Testis (tissue), 3 donors: ENCODE results near the gene PTPRS. TPM values are rescaled to one million over a fixed set of nuclear protein-coding genes. Genes with fewer than 3 reads are reported as not detected.

Experiments used
- DNase-seq: peaks from one replicate; pipeline ENCODE4 v3.0.0-alpha.2; 2019
- H3K27ac ChIP-seq, 2 donors: fragments of 200-600 bp; sonication (generic); one replicate each; pipeline ENCODE4 v1.5.1; 2019
- H3K27me3 ChIP-seq: fragments of 200-600 bp; sonication (generic); one replicate; pipeline ENCODE4 v1.5.1; 2019
- H3K36me3 ChIP-seq: fragments of 200-600 bp; sonication (generic); one replicate; pipeline ENCODE4 v1.5.1; 2017; ENCODE audit warnings: low read depth; ENCODE audit errors: missing control alignments
- H3K4me1 ChIP-seq: fragments of 200-600 bp; sonication (generic); one replicate; pipeline ENCODE4 v1.5.1; 2019
- H3K4me3 ChIP-seq, 2 donors: fragments of 200-600 bp; sonication (generic); one replicate each; pipeline ENCODE4 v1.5.1; 2017 to 2019
- H3K9me3 ChIP-seq: fragments of 200-600 bp; sonication (generic); one replicate; pipeline ENCODE4 v1.5.1; 2017
- POLR2A ChIP-seq: fragments of 450-650 bp; IDR thresholded peaks from one replicate; pipeline ENCODE4 v1.6.1; 2017; ENCODE audit warnings: antibody characterized with exemption, mild to moderate bottlenecking, moderate library complexity
- whole genome bisulfite sequencing, 2 donors: methylation state at CpG; one replicate each; pipeline ENCODE4 v1.1.5; 2018; 5-methylcytosine and 5-hydroxymethylcytosine counted together
- intact Hi-C: fragments of 100-400 bp; cut with DNase I; formaldehyde crosslinking; loops from one replicate; pipeline ENCODE4 v1.15.1; 2023; ENCODE audit warnings: low total_unique reads
- polyA plus RNA-seq: library from polyadenylated mRNA; stranded (reverse); fragments of 350-450 nt; fragmentation: Illumina TruSeq; extraction: RNeasy Lipid Tissue Mini Kit (QIAGEN cat#74804); gene quantifications from one replicate; pipeline ENCODE4 v1.2.3, GENCODE V29; 2014; ENCODE audit warnings: low read depth, low replicate concordance; ENCODE audit not compliant: insufficient read depth
- total RNA-seq, 2 donors: library from RNA; depleted of rRNA; stranded (reverse); fragments of >200 nt; gene quantifications; one replicate each; pipeline ENCODE4 v1.2.3, GENCODE V29; 2016
- TF ChIP-seq, protein P1 (sequence below), 3 experiments: fragments of 450-650 bp in 2 of 3; fragments of 200-600 bp in 1 of 3; sonication (generic) in 1 of 3; IDR thresholded peaks; one replicate each; pipeline ENCODE4 v1.5.1; 2016 to 2019; ENCODE audit warnings: antibody characterized with exemption in 3 of 3, mild to moderate bottlenecking in 2 of 3, moderate library complexity in 1 of 3

PTPRS gene
- total and polyA plus RNA-seq, 3 donors from 2014 or later: 27.1 to 138 (median 85.6) TPM

DNA sequence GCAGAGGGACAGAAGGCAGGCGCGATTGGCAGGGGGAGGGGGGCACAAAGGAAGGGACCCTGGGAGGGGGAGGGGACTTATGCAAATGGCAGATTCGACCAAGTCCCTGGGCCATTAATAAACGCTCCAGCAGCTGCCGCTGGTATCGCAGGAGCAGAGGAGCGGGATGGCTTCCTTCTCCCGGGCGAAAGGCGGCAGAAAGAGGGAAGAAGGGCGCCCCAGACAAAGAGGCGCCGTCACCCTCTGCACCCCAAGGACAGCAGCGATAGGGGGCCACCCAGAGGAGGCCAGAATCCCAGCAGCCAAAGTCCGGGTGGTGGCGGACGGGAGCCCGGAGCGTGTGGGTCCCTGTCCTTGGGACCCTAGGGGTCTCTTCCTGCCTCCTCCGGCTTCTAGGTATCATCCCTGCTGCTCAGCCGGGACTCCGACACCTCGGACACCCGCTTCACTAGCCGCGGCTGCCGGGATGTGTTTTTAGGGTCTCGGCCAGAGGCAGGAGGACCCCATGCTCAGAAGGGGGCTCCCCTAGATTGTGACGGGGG is 1.9 kb downstream of the PTPRS start:
- Histone ChIP-seq H3K9me3 (no peaks in the 10 kb centered on the region), H3K27ac (no peak overlapping the region), H3K36me3 (no peaks in the 10 kb centered on the region), H3K27me3 (no peaks in the 10 kb centered on the region), H3K4me1 (no peaks in the 10 kb centered on the region), H3K4me3 (no peak overlapping the region)
- no peak for DNase-seq
- no peak for TF ChIP-seq POLR2A
- TF ChIP-seq, protein P1, sequence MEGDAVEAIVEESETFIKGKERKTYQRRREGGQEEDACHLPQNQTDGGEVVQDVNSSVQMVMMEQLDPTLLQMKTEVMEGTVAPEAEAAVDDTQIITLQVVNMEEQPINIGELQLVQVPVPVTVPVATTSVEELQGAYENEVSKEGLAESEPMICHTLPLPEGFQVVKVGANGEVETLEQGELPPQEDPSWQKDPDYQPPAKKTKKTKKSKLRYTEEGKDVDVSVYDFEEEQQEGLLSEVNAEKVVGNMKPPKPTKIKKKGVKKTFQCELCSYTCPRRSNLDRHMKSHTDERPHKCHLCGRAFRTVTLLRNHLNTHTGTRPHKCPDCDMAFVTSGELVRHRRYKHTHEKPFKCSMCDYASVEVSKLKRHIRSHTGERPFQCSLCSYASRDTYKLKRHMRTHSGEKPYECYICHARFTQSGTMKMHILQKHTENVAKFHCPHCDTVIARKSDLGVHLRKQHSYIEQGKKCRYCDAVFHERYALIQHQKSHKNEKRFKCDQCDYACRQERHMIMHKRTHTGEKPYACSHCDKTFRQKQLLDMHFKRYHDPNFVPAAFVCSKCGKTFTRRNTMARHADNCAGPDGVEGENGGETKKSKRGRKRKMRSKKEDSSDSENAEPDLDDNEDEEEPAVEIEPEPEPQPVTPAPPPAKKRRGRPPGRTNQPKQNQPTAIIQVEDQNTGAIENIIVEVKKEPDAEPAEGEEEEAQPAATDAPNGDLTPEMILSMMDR (IDR thresholded peaks at IDR 0.05): no peak
- intact Hi-C loops: no loop called here
- 5 to 11% methylated on average over 19 to 28 of the region's 29 CpGs for WGBS, 2 donors

DNA sequence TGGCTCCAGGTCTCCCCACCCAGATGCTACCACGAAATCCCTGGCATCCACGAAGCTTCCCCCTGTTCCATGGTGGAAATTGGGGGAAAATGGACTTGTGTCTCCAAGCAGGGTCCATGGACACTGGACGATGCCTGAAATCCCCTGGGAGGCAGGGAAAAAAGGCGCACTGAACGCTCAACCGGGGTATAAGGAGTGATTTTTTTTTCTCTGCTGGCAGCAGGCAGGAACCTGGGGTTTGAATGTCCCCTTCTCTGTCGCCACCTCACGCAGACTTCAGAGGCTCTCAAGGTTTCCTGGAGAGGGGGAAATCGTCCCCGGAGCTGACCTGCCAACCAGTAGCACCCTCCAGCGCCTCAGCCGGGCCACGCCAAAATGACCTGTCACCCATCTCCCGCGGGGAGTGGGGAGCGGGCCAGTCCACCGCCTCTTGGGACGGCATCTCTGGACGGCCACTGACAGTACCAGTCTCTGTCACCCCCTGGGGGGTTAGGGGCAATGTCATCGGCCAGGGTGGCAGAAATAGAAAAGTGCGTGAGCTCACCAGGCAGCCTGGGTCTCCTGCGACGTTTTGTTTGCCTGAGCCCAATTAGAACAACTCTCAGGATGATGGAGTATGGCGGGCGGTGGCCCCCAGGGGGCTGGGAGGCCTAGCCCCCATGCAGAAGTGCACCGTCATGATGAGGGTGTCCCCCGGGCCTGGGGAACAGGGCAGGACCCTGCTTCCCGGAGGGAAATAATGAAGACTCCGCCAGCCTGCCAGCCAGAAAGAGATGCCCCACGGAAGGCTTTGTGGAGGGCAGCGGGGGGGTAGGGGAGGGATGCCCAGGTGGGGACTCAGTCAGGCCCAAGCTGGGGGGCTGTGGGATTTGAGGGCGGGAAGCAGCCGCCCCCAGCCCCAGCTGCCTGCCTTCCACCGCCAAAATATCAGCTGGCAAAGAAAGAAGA is 2.6 kb downstream of the PTPRS start:
- Histone ChIP-seq H3K4me1 (no peaks in the 10 kb centered on the region), H3K27me3 (no peaks in the 10 kb centered on the region), H3K9me3 (no peaks in the 10 kb centered on the region), H3K4me3 (no peak overlapping the region), H3K27ac (no peak overlapping the region), H3K36me3 (no peaks in the 10 kb centered on the region)
- no peak for DNase-seq
- intact Hi-C loops: no loop called here
- 36 to 44% methylated on average over 24 to 34 of the region's 34 CpGs for WGBS, 2 donors
- no peak for TF ChIP-seq POLR2A
- TF ChIP-seq, protein P1 (IDR thresholded peaks at IDR 0.05): no peak

DNA sequence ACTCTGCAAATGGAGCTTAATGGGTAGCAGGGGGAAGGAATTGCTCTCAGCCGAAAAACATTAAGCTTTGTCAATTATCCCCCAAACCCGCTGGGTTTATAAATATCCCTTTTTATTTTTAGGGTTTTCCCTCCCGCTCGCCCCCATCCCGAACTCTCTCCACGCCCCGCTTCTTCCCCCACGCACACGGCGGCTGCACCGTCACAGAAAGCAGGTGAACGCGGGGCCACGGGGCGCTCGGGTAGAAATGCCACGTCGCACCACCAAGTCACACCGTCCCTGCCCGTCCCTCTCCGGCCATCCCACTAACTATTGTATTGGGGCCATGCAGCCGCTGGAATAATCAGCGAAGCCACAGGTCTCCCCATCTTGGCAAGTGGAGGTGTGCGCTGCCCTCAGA is 3.5 kb downstream of the PTPRS start:
- intact Hi-C loops: no loop called here
- Histone ChIP-seq H3K4me3 (no peak overlapping the region), H3K4me1 (no peaks in the 10 kb centered on the region), H3K27me3 (no peaks in the 10 kb centered on the region), H3K9me3 (no peaks in the 10 kb centered on the region), H3K27ac (no peak overlapping the region), H3K36me3 (no peaks in the 10 kb centered on the region)
- no peak for DNase-seq
- 54 to 64% methylated on average over 24 of the region's 24 CpGs for WGBS, 2 donors
- TF ChIP-seq, protein P1 (IDR thresholded peaks at IDR 0.05): no peak

DNA sequence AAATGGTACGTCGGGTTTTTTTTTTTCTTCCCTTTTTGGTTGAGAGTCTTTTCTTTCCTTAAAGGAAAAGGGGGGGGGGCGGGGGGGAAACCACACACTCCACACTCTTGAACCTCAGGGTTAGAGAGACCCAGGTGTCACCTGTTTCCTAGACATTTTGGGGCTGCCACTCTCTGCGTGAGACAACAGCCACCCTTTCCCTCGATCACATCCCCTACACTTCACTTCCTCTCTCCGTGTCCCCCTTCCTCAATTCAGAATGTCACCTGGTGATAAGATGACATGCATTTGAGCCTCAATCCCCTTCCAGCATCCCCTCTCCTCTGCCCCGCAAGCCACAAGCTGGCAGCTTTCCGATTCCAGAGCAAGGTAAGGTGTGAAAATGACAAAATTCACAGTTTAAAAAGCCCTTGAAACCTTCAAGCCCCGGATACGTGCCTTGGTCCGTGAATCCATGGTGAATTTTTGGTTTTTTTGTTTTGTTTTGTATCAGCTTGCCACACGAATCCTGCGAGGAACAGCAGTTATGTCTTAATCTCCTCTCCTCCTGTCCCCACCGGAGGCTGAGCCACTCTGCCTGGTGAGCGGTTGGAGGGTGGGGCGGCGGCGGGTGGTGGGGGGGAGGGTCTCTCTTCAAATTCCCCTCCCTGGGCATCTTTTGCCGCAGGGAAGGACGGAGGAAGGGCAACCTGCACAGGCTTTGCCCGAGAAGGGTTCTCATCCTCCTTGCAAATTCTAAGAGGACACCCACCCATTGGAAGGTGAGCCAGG is 4.2 kb downstream of the PTPRS start:
- H3K27me3 ChIP-seq: no peaks in the 10 kb centered on the region
- WGBS, 2 donors: 22 to 25% methylated on average over 21 of the region's 21 CpGs
- intact Hi-C loops: no loop called here

More for the DNA sequence above, 4.2 kb downstream of the PTPRS start:
- DNase-seq: no peak
- TF ChIP-seq, protein P1 (IDR thresholded peaks at IDR 0.05): no peak
- TF ChIP-seq POLR2A: no peak
- Histone ChIP-seq H3K9me3 (no peaks in the 10 kb centered on the region), H3K4me1 (no peaks in the 10 kb centered on the region), H3K4me3 (no peak overlapping the region), H3K36me3 (no peaks in the 10 kb centered on the region), H3K27ac (no peak overlapping the region)
